HG02678 (cell line): ENCODE measurements around the gene AGMO.
"Not testable (repeated sequence)": the region's sequence is repeated elsewhere in the genome, so short reads cannot be mapped to it uniquely, and the experiment has no call there.

Experiments
- ATAC-seq: cut with Tn5 transposase; IDR thresholded peaks from one replicate; pipeline ENCODE4 v1.9.1; 2021; ENCODE audit warnings: mild to moderate bottlenecking, moderate library complexity; ENCODE audit not compliant: unreplicated experiment

Gene AGMO

DNA sequence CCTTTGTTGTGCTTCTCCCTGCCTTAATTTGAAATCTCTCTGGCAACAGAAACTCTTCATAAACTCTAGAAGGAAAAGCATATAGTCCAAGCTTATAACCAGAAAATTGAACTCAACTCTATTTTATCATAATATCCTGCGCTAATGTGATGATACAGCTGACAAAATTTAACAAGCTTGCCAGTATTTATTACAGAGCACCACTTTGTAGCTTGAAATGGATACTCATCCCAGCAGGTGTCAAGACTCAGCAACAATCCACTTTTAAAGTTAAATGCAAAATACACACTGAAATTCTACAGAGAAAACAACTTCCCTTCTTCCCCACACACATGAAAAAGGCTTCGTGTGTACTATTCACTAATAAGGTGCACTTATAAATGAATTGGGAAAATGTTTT lies 228.9 kb downstream of the AGMO start:
- no peak for ATAC-seq

DNA sequence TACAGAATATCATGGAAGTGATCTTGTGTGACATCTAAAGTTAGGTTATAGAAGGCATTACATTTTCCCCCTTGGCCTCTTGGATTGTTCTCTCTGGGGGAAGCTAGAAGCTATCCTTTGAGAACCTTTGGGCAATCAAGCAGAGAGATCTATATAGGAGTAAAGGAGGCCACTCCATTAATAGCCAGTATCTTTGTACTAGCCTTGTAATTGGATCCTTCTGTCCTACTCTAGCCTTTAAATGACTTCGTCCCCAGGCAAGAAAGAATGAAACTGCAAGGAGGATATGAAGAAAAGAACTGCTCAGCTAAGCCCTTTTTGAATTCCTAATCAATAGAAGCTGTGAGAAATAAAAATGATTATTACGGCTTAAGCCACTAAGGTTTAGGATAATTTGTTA lies 230.9 kb downstream of the AGMO start:
- no peak for ATAC-seq

DNA sequence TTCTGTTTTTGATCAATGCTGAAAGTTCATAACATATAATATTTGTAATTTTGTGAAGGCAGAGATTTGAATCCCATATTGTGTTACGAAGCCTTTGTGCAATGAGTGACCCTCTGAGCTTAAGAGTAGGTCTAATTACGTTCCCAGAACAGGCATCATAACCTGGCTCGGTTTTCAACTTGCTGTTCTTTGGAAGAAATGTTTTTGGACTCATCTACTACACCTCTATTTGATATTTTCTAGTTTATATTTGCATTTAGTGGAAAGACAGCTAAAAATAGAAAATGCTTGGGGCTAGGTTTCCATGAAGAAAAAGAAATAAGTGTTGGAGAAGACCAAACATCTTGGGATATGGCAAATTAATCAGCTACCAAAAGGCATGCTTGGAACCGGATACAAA lies 234.8 kb downstream of the AGMO start:
- no peak for ATAC-seq

DNA sequence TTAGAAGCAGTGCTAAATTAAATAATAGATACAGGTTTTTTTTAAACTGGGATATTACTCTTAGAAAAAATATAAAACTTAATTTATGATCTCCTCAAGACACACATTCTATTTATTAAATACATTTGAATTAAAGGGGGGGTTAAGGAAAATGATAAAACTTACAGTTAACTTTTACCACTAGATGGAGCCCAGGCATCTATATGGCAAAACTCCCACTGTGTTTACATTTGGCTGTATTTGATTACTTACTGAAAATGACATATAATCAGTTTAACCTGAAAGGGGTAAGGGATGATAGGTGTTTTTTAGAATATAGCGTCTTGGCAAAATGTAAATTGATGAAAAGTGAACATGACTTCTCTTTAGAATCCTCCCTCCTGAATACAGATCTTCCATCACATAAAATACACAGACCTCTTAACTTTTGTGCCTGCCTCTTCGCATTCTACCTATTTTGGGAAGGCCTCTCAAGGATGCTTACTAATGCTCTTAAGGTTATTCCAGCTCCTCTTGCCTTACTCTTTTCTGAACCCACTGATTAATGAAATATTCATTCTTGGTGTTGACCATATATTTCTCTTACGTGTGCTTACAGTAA lies 235.7 kb downstream of the AGMO start:
- ATAC-seq: no peak

DNA sequence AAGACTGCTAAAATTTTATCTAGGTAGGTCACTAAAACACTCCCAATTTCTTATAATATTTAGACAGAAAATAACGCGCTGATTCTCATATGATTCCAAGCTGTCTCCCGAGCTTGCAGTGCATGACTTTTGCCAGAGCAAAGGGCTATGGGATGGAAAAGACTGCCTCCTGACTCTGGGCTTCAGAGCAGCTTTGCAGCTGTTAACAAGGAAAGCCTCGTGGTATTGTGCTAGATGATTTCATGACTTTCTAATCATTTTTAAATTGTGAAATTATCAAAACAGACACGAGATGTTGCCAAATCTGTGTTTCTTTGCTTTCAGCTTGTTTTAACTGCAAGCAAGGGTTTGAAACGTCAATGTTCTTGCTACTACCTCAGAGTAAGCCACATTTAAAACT lies 238.3 kb downstream of the AGMO start:
- no peak for ATAC-seq

DNA sequence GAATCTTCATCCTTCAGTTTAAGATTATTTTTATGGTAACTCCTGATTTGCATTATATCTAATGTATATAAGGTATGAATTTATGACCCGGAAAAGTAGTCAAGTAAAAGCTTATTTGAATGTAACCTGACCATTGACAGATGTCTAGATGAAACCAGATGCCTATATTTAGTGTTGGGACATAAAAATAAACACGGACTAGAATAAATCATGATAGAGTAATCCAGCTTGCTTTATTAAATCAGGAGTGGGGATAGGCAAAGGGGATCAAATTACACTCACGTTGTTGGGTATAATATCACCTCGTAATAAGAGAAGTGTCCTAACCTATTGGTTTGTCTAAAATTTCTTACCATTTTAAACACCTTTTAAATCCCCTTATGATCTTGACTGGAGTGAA lies 244.6 kb downstream of the AGMO start:
- ATAC-seq: no peak

DNA sequence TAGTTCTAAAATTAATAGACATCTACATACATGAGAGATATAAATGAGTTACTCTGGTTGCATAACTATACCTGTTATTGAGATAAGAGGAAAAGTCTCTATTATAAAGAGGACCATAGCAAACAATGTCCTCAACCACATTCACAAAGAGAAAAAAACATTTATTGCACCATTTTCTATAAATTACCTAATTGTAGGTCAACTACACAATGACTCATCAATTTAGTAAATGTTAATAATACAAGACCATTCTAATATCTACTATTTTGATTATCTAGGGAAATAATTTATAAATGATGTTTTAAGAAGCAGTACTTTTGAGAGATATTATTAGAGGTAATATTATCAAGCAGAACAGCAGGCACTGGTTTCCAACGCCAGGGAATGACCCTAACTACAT lies 246.1 kb downstream of the AGMO start:
- no peak for ATAC-seq

DNA sequence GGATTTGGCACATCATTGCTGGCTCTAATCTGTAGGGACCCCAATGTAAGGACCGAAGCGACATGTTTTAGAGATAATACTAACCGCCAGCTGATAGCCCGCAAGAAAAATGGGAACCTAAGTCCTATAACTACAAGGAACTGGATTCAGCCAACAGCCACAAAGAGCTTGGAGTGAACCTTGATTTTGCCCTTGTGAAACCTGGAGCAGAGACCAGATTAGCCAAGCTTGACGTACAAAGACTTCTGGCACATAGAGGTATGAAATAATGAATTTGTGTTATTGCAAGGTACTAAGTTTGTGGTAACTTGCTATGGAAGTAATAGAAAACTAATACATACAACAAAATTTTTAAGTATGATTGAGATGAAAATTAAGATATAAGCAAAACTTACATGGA lies 246.9 kb downstream of the AGMO start:
- no peak for ATAC-seq

DNA sequence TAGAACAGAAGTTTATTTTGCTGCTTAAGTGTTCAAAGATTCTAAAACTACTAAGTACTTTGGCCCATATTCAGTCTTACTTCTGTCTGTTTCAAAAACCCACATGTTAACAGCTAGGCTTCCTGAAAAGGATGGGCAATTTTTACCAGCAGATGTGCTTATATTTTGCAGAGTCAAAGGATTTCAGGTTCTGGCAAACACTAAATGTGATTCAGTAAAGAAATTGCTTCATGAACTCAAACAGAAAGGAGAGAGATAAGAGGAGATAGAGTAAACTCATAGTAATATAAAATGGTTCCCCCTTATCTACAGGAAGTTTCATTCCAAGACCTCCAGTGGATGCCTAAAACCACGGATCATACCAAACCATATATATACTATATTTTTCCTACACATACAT lies 248.5 kb downstream of the AGMO start:
- no peak for ATAC-seq

DNA sequence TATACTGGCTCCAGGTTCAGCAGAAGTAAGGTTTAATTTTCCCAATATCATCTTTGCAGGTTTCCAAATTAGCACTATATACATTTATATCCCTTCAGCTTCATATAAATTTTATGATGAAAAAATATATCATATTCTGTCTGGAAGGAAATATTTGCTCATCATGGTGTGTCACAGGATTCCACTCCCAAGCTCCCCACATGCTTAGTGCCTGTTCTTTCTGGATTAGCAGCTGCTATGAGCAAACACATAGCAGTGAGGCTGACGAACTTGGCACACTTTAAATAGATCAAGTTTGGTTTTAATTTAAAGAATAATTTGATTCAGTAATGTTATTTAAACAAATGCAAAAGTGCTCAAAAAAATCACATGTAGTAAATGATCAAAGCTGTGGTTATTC lies 251.9 kb downstream of the AGMO start:
- no peak for ATAC-seq

DNA sequence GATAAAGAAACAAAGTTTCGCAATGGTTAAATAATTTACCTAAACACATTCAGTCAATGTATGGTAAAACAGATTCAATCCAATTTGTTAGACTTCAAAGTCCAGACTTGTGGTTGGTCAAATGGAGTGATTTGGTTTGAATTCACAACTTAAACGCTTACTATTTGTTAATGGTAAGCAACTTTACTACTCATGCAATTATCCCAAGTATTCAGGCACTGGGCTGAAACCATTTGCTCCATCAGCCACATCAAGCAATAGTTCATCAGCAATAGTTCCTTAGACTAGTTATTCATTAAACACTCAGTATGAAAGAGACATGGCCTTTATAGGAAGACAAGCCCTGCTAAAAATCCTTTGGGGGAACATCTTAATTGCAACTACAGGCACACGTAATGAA lies 253.0 kb downstream of the AGMO start:
- no peak for ATAC-seq

DNA sequence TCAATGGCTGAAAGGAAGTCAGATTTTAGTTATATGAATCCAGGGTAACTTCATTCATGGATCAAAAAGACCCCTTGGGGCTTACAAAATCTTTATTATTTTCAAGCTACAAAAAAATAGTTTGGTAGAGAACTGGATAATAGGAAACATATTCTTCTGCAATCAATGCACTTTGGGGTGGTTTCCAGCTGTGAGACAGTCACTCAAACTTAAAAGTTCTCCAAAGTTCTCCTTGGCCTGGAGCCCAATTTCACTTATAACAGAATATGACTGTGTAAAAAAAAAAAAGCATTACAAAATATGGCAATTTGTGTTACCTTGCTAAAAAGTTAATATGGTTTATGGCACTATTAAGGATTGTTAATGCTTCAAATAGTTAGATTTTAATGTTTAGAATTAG lies 255.5 kb downstream of the AGMO start:
- no peak for ATAC-seq

DNA sequence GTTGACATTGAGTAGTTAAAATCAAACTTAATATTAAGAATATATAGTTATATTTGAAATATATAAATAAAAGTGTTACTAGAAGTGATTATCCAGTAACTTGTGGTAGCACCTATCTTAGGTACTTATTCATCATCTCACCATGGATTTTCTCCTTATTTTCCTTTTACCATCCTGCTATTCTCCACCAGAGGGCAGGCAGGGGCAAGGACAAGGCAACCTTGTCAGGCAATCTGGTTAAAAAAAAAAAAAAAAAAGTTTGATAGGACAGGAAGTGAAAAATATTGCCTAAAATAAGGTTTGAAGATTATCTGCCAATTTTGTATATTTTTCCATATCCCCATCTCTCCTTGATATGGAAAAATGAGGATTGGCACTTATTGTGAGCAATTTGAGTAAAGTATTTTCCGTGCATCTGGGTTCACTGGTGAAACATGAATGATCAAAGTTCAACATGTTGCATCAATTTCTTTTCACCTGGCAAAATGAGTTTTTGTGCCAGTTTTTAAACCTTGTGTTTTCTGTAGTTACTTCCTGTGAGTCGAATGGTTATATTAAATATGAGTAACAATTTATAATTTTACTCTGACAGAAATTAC lies 256.7 kb downstream of the AGMO start:
- peak; percentile 69 for ATAC-seq

DNA sequence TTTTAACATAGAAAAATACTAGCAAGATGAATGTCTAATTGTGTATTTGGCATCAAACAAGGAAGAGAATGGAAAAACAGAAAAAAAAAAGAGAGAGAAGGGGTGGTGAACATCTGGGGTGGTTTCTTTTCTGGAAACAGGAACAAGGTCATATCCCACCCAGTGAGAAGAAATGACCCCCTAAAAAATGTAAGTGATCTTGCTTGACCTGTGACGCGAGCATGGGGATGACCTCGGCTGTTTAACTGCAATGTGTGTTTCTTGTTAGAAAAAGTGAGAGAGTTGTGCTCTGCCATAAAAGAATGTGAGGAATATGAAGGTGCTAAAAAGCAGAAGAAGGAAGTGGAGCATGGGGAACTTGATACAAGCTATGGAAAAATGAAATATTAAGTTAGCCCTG lies 258.5 kb downstream of the AGMO start:
- ATAC-seq: no peak

DNA sequence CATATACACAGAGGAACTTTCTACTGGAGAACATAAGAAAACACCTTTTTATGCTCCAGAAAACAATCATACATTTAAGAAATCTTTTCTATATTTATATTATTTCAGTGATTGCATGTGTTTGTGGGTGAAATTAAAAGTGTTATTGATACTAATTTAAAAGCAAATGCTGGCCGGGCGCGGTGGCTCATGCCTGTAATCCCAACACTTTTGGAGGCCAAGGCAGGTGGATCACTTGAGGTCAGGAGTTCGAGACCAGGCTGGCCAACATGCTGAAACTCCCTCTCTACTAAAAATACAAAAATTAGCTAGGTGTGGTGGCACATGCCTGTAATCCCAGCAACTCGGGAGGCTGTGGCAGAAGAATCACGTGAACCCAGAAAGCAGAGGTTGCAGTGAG lies 260.8 kb downstream of the AGMO start:
- ATAC-seq: not testable (repeated sequence)

DNA sequence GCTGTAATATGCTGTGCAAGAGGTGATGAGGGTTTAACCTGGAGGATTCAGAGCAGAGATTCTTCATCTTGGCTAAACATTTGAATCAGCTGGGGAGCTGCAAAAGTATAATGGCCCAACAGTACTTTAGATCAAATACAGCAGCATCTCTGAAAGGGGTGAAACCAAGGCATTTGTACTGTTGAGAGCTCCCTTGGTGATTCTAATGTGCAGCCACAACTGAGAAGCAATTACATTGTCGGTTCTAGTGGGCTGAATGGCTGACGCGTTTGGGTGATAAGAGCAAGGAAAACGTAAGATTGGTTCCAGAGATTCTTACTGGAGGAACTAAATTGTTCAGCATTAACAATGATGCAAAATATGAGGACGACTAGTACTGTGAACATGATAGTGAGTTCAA lies 269.7 kb downstream of the AGMO start:
- ATAC-seq: no peak

DNA sequence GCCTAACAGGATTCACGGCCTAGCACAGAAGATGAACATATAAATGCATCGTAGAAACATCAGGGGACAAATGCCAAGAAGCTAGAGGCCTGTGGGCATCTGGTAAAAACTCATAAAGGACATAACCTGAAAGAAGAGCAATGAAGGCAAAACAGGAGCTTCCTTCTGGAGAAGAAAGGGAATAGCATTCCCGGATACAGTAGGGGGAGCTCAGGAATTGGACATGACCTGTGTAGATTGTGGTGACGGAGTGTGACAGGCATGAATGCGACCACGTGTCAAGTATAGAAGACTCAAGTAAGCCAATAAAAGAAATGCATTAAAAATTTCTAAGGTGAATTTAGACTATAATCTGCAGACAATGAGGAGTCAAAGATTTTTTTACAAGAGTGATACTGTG lies 270.1 kb downstream of the AGMO start:
- no peak for ATAC-seq

DNA sequence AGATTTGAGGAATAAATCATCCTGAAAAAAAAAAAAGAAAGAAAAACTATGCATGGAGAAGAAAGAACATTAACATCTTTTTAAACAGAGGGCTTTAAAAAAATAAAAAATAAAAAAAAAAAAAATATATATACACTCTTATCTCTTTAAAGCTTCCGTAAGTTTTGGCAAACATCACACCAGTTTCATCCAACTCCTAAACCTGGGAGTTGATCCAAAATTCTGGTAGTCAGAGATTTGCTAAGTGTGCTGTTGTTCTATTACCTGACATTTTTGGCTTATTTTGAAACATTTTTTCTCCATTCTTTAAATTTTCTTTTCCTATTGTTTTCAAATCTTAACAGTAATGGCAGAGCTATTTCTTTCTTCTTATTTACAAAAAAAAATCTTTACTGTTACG lies 273.1 kb downstream of the AGMO start:
- no peak for ATAC-seq

DNA sequence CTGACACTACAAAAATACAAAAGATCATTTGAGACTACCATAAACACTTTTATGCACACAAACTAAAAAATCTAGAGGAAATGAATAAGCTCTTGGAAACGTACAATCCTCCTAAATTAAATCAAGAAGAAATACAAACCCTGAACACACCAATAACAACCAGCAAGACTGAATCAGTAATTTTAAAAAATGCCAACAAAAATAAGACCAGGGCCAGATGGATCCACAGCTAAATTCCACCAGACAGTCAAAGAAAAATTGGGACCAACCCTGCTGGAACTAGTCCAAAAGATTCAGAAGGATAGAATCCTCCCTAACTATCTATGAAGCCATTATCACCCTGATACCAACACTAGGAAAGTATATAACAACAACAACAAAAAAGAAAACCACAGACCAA lies 277.4 kb downstream of the AGMO start:
- no peak for ATAC-seq

DNA sequence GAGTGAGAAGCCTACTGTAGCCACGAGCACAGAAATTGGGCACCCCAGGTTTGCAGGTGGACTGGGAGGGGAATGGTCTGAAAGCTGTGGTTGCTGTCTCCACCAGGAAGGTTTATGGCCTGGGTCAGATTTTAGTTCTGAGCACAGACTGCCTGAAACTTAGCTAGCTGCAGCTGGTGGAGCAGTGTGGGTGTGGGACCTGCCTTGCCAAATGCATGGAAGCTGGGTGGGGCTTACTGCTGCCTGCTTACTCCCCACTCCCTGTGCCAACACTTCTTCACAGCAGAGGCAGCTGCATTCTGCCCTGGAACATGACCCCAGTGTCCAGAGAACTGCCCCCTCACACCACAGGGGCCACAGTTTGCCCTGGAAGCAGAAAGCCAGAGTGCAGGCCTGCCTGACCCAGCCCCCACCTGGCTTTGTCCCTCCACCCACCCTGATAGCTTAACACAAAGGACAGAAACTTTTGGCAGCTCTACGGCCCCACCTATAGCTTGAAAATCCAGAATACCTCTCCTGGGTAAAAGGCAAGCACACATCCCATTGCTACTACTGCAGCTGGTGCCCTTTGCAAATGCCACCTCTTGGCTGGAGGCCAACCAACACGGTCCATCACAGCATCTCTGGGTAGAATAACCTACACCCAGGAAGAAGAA lies 281.6 kb downstream of the AGMO start:
- ATAC-seq: no peak

DNA sequence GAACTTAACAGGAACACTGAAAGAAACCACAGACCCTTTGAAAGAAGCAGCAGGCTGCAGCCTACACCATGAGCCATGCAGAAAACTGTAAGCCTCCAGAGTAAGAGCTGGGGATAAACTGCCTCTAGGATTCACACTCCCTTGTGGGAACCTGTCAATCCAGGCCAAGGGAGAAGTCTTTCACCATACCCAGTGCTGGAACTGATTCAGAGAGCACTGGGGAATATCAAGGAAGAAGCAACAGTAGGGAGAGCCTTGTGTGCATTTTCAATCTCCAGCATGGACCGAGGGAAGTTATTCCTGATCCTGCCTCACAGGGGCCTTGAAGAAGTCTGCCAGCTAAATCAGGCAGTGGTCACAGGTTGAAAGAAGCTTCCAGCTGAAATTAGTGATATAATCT lies 282.2 kb downstream of the AGMO start:
- ATAC-seq: no peak

DNA sequence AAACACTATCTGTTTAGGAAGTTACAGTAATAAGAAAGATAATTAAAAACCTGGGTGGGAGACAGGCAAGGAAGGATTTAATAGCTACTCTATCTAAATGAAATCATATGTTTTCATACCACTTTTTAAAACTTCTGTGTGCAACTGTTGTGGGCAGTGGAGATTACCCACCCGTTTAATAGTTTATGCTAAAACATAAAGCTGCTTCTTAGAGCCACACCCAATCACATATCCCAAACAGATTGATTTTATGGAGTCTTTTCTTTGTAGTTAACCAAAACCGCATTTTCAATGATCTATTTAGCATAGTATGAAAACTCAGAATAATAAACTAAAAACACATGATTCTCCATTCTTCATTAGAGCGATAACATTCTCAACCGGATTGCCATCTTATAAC lies 304.1 kb downstream of the AGMO start:
- no peak for ATAC-seq

DNA sequence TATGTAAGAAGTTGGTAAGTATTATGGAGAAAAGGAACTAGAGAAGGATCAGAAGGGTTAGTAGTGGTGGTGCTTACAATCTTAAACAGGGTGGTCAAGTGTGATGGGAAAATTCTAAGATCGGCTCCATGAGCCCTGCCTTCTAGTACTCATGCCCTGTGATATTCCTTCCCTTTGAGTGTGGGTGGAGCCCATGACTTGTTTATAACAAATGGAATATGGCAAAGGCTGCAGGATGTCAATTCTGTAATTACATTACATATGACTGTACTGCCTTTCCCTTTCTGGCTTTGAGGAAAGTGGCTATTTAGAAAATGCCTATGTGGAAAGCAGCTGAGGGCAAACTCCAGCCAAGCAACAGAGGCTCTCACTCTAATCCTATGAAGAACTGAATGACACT lies 309.6 kb downstream of the AGMO start:
- ATAC-seq: no peak
